GM23338 (cell line): Measurements from ENCODE around the gene ZNF536. TPM values are rescaled to one million over a fixed set of nuclear protein-coding genes. Genes with fewer than 3 reads are reported as not detected.

Experiments used
- ATAC-seq: fragments of 200-7000 bp; cut with Tn5 transposase; 3 replicates; pipeline ENCODE4 v1.9.1; 2020
- DNase-seq: peaks from one replicate; pipeline ENCODE4 v3.0.0-alpha.2; 2015; ENCODE audit warnings: low spot score
- H2AFZ ChIP-seq: fragments of 200-600 bp; sonication (generic); 2 replicates; pipeline ENCODE4 v1.8.0; 2016; ENCODE audit warnings: antibody characterized with exemption, mild to moderate bottlenecking, moderate library complexity
- H3F3A ChIP-seq: fragments of 200-600 bp; sonication (generic); replicated peaks from 2 replicates; pipeline ENCODE4 v1.8.0; 2017; ENCODE audit warnings: antibody characterized with exemption, mixed run types, low read depth
- H3K27ac ChIP-seq: fragments of 200-600 bp; sonication (generic); 2 replicates; pipeline ENCODE4 v1.6.1; 2016; ENCODE audit warnings: low read depth
- H3K27me3 ChIP-seq: fragments of 200-600 bp; sonication (generic); 2 replicates; pipeline ENCODE4 v1.8.0; 2016; ENCODE audit warnings: mild to moderate bottlenecking, mixed run types, moderate library complexity; ENCODE audit not compliant: insufficient read depth
- H3K36me3 ChIP-seq: fragments of 200-600 bp; sonication (generic); 2 replicates; pipeline ENCODE4 v1.8.0; 2016; ENCODE audit warnings: mild to moderate bottlenecking; ENCODE audit not compliant: insufficient read depth
- H3K4me1 ChIP-seq: fragments of 200-600 bp; sonication (generic); 2 replicates; pipeline ENCODE4 v1.8.0; 2016; ENCODE audit warnings: mild to moderate bottlenecking, moderate library complexity; ENCODE audit not compliant: insufficient read depth
- H3K4me2 ChIP-seq: fragments of 200-600 bp; sonication (generic); 2 replicates; pipeline ENCODE4 v1.7.1; 2017; ENCODE audit warnings: mixed run types
- H3K4me3 ChIP-seq: fragments of 200-600 bp; sonication (generic); 2 replicates; pipeline ENCODE4 v1.6.1; 2016; ENCODE audit warnings: mixed run types
- H3K79me2 ChIP-seq: fragments of 200-600 bp; sonication (generic); replicated peaks from 2 replicates; pipeline ENCODE4 v1.8.0; 2017; ENCODE audit warnings: mild to moderate bottlenecking; ENCODE audit not compliant: insufficient read depth
- H3K9me2 ChIP-seq: fragments of 200-600 bp; sonication (generic); 2 replicates; pipeline ENCODE4 v1.8.0; 2017; ENCODE audit not compliant: insufficient read depth
- H4K20me1 ChIP-seq: fragments of 200-600 bp; sonication (generic); replicated peaks from 2 replicates; pipeline ENCODE4 v1.8.0; 2017; ENCODE audit warnings: mild to moderate bottlenecking; ENCODE audit not compliant: insufficient read depth
- H3K27ac Mint-ChIP-seq: 2 replicates; pipeline ENCODE4 v1.8.0; 2020; ENCODE audit warnings: inconsistent platforms, mild to moderate bottlenecking, moderate library complexity, mixed read lengths
- H3K27me3 Mint-ChIP-seq: 3 replicates; pipeline ENCODE4 v1.8.0; 2022; ENCODE audit warnings: low read depth, mild to moderate bottlenecking, moderate library complexity, mixed read lengths, inconsistent platforms; ENCODE audit not compliant: insufficient read depth, poor library complexity
- H3K36me3 Mint-ChIP-seq: 3 replicates; pipeline ENCODE4 v1.8.0; 2021; ENCODE audit warnings: low read depth, mild to moderate bottlenecking, inconsistent platforms, moderate library complexity, mixed read lengths
- H3K4me1 Mint-ChIP-seq: 3 replicates; pipeline ENCODE4 v1.8.0; 2020; ENCODE audit warnings: mild to moderate bottlenecking, inconsistent platforms, mixed read lengths
- H3K4me3 Mint-ChIP-seq: 3 replicates; pipeline ENCODE4 v1.8.0; 2021; ENCODE audit warnings: moderate library complexity, mild to moderate bottlenecking, inconsistent platforms, mixed read lengths
- H3K9me3 Mint-ChIP-seq: 3 replicates; pipeline ENCODE4 v1.8.0; 2020; ENCODE audit warnings: moderate library complexity, mild to moderate bottlenecking, inconsistent platforms, mixed read lengths
- CREB1 ChIP-seq: fragments of 250-450 bp; sonication (Bioruptor Pico); IDR thresholded peaks from 2 replicates; pipeline ENCODE4 v1.5.0; 2020; ENCODE audit warnings: low read depth, mild to moderate bottlenecking, moderate library complexity
- CTCF ChIP-seq, 2 experiments: fragments of 200-600 bp in 1 of 2; sonication (generic) in 1 of 2; conservative IDR thresholded peaks; 2 replicates each; pipeline versions ENCODE4 v1.5.1 to v1.6.1; 2016 to 2017; ENCODE audit warnings: antibody characterized with exemption in 2 of 2, low read depth in 2 of 2, mild to moderate bottlenecking in 2 of 2, moderate library complexity in 1 of 2
- EZH2 ChIP-seq: fragments of 200-600 bp; sonication (generic); IDR thresholded peaks from one replicate; pipeline ENCODE4 v1.8.0; 2017; ENCODE audit warnings: antibody characterized with exemption, mild to moderate bottlenecking, low read depth; ENCODE audit not compliant: unreplicated experiment
- EZH2phosphoT487 ChIP-seq: fragments of 200-600 bp; sonication (generic); IDR thresholded peaks from one replicate; pipeline ENCODE4 v1.8.1; 2018; ENCODE audit warnings: antibody characterized with exemption; ENCODE audit not compliant: unreplicated experiment
- JUNB ChIP-seq: IDR thresholded peaks from one replicate; pipeline ENCODE4 v1.6.1; 2016; ENCODE audit warnings: antibody characterized with exemption; ENCODE audit not compliant: unreplicated experiment
- NANOG ChIP-seq: IDR thresholded peaks from 2 replicates; pipeline ENCODE4 v1.6.1; 2016; ENCODE audit warnings: antibody characterized with exemption, borderline replicate concordance
- POLR2AphosphoS5 ChIP-seq: IDR thresholded peaks from 2 replicates; pipeline ENCODE4 v1.6.1; 2016; ENCODE audit warnings: antibody characterized with exemption, low read depth
- REST ChIP-seq: IDR thresholded peaks from one replicate; pipeline ENCODE4 v1.6.1; 2018; ENCODE audit warnings: antibody characterized with exemption; ENCODE audit not compliant: unreplicated experiment
- STAT1 ChIP-seq: IDR thresholded peaks from one replicate; pipeline ENCODE4 v1.6.1; 2016; ENCODE audit warnings: antibody characterized with exemption; ENCODE audit not compliant: unreplicated experiment
- ZNF114 ChIP-seq: fragments of 250-450 bp; sonication (Bioruptor Pico); IDR thresholded peaks from 2 replicates; pipeline ENCODE4 v1.5.0; 2020; ENCODE audit warnings: mild to moderate bottlenecking, moderate library complexity
- ZNF331 ChIP-seq: fragments of 250-450 bp; sonication (Bioruptor Pico); IDR thresholded peaks from 2 replicates; pipeline ENCODE4 v1.5.0; 2020; ENCODE audit warnings: low read depth, mild to moderate bottlenecking, moderate library complexity
- ZNF462 ChIP-seq: fragments of 250-450 bp; sonication (Bioruptor Pico); IDR thresholded peaks from 2 replicates; pipeline ENCODE4 v1.5.0; 2020; ENCODE audit warnings: mild to moderate bottlenecking, moderate library complexity
- polyA plus RNA-seq: library from polyadenylated mRNA; unstranded; fragments of >200 nt; fragmentation: Nextera tagmentation; extraction: Ambion mirVana; gene quantifications from 2 replicates; pipeline ENCODE4 v1.2.1, GENCODE V29; 2016
- total RNA-seq: library from RNA; depleted of rRNA; stranded (reverse); fragments of >200 nt; shearing (Covaris generic); gene quantifications from 2 replicates; pipeline ENCODE4 v1.2.3, GENCODE V29; 2014
- TF ChIP-seq, protein P1 (sequence below): IDR thresholded peaks from 2 replicates; pipeline ENCODE4 v1.6.1; 2016; ENCODE audit warnings: antibody characterized with exemption

The ZNF536 gene
- total and polyA plus RNA-seq, 2 experiments from 2014 or later, result 0.07 TPM; not detected in 1

DNA sequence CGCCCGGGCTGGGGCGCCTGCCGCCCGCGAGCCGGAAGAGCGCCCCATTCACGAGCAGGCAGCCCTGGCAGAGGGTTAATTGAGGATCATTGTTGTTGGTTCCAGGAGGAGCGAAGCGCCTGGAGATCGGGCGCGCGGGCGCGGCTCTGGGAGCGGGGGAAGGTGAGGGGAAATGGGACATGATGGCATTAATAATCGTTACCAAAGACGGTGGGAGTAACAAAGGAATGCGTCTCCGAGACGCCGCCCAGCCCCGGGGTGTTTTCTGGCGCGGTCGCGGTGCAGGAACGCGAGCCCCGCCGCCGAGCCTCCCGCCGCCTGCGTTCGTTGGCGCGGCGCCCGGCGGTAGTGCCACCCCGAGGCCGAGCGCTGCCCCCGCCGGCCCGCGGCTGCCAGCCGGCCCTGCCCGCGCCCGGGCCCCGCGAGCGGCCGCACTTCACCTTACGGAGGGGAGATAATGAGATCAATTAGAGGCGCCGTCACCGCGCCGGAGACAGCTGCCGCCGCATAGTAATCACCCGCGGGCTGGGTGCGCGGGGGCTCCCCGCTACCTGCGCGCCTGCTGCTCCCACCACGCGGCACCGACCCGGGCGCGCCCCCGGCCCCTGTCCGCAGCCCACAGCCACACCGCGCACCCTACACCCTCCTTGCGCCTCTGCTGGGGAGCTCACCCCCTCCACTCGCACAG lies 2.8 kb downstream of the ZNF536 start:
- peak overlapping the region; percentile 84 for H3K4me3 Mint-ChIP-seq
- no peaks in the 10 kb centered on the region for H3K36me3 Mint-ChIP-seq
- Histone ChIP-seq H3K36me3 (no peaks in the 10 kb centered on the region), H3K4me1 (peaks cover 28% of the 10 kb centered on the region), H3K4me2 (peak overlapping the region; percentile 93), H2AFZ (peak overlapping the region; percentile 90), H3K9me2 (0 out of 2 replicates have a peak, but pooled peaks cover 3% of the 10 kb centered on the region), H3K4me3 (peak overlapping the region; percentile 77), H3K27me3 (peaks cover 23% of the 10 kb centered on the region), H3F3A (no peaks in the 10 kb centered on the region; the same call in 1 of the 2 replicates), H3K27ac (no peak overlapping the region), H3K79me2 (no peaks in the 10 kb centered on the region), H4K20me1 (no peaks in the 10 kb centered on the region)
- H3K9me3 Mint-ChIP-seq, result no peaks in the 10 kb centered on the region; the same call in 2 of the 3 replicates
- no peak for TF ChIP-seq EZH2phosphoT487
- TF ChIP-seq CTCF (conservative IDR thresholded peaks at IDR 0.05; ENCODE audit: low read depth in 2 of 2), result no peak
- TF ChIP-seq JUNB, result no peak
- TF ChIP-seq ZNF114 (CRISPR knock-in tag), result no peak
- no peak for TF ChIP-seq EZH2
- no peak for TF ChIP-seq POLR2AphosphoS5
- TF ChIP-seq, protein P1, sequence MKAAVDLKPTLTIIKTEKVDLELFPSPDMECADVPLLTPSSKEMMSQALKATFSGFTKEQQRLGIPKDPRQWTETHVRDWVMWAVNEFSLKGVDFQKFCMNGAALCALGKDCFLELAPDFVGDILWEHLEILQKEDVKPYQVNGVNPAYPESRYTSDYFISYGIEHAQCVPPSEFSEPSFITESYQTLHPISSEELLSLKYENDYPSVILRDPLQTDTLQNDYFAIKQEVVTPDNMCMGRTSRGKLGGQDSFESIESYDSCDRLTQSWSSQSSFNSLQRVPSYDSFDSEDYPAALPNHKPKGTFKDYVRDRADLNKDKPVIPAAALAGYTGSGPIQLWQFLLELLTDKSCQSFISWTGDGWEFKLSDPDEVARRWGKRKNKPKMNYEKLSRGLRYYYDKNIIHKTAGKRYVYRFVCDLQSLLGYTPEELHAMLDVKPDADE, result no peak
- TF ChIP-seq ZNF462, result no peak
- TF ChIP-seq REST, result no peak
- no peak for TF ChIP-seq NANOG
- no peak for TF ChIP-seq ZNF331 (CRISPR knock-in tag)
- TF ChIP-seq CREB1 (CRISPR knock-in tag), result no peak
- no peak for TF ChIP-seq STAT1
- H3K27ac Mint-ChIP-seq, result no peak overlapping the region
- peaks cover 36% of the 10 kb centered on the region for H3K4me1 Mint-ChIP-seq
- ATAC-seq, result peak; percentile 27
- H3K27me3 Mint-ChIP-seq, result peaks cover 10% of the 10 kb centered on the region
- DNase-seq, result peak; percentile 70
